H1 (cell line): Measurements from ENCODE around the gene YBX3. TPM values are rescaled to one million over a fixed set of nuclear protein-coding genes. Genes with fewer than 3 reads are reported as not detected.

Source experiments
- CTCF ChIA-PET: fragments of 300-600 bp; sonication (Branson Sonifier 250); formaldehyde crosslinking; loops from one replicate; lab custom pipeline; 2021; ENCODE audit not compliant: partially characterized antibody; lab: Charles Lee
- POLR2A ChIA-PET: fragments of 300-600 bp; sonication (Branson Sonifier 250); formaldehyde crosslinking; loops from one replicate; lab custom pipeline; 2021; ENCODE audit warnings: inconsistent platforms; ENCODE audit not compliant: partially characterized antibody; lab: Charles Lee
- DNase-seq, 2 experiments: peaks; one replicate each; pipeline versions ENCODE4 v3.0.0 to v3.0.0-alpha.2; 2010 to 2022; ENCODE audit warnings: low spot score in 2 of 2, low read depth in 1 of 2, mixed read lengths in 1 of 2
- FAIRE-seq: peaks from 2 replicates; lab custom pipeline; 2011; peaks lifted over from hg19 to GRCh38; lab: Jason Lieb, UNC
- H2AFZ ChIP-seq: 2 replicates; pipeline ENCODE4 v1.8.1; 2012; ENCODE audit warnings: low read length, inconsistent platforms
- H2AK5ac ChIP-seq: 2 replicates; pipeline ENCODE4 v1.6.1; 2013; ENCODE audit warnings: low read depth, low read length
- H2BK120ac ChIP-seq: replicated peaks from 2 replicates; pipeline ENCODE3; 2013; ENCODE audit warnings: low read depth, low read length, inconsistent platforms
- H2BK12ac ChIP-seq: 2 replicates; pipeline ENCODE4 v1.6.1; 2013; ENCODE audit warnings: low read depth, low read length
- H2BK15ac ChIP-seq: 2 replicates; pipeline ENCODE4 v1.6.1; 2013; ENCODE audit warnings: low read length
- H2BK20ac ChIP-seq: 2 replicates; pipeline ENCODE4 v1.6.1; 2013; ENCODE audit warnings: low read length
- H2BK5ac ChIP-seq: 2 replicates; pipeline ENCODE4 v1.6.1; 2013; ENCODE audit warnings: low read depth, low read length
- H3K14ac ChIP-seq: 2 replicates; pipeline ENCODE4 v1.6.1; 2013; ENCODE audit warnings: inconsistent platforms; ENCODE audit not compliant: insufficient read length
- H3K18ac ChIP-seq: 2 replicates; pipeline ENCODE4 v1.6.1; 2013; ENCODE audit warnings: low read length; ENCODE audit errors: extremely low read depth
- H3K23ac ChIP-seq: 2 replicates; pipeline ENCODE4 v1.6.1; 2013; ENCODE audit warnings: inconsistent platforms; ENCODE audit not compliant: insufficient read length
- H3K23me2 ChIP-seq: 2 replicates; pipeline ENCODE4 v1.6.1; 2013; ENCODE audit warnings: low read depth, low read length
- H3K27ac ChIP-seq: 2 replicates; pipeline ENCODE4 v1.6.1; 2011; ENCODE audit warnings: low read depth, low read length, inconsistent platforms
- H3K27me3 ChIP-seq, 4 experiments: replicated peaks in 1 of 4; 1 replicate in 1 of 4; 2 replicates in 3 of 4; pipeline versions ENCODE4 v1.6.1 to v1.8.1; 2011 to 2013; ENCODE audit warnings: low read length in 3 of 4, mild to moderate bottlenecking in 3 of 4, inconsistent platforms in 2 of 4, mixed read lengths in 2 of 4, moderate library complexity in 1 of 4; ENCODE audit not compliant: control insufficient read depth in 3 of 4, insufficient read depth in 3 of 4; ENCODE audit errors: extremely low read depth in 1 of 4
- H3K36me3 ChIP-seq, 4 experiments: 2 replicates each; pipeline versions ENCODE4 v1.6.1 to v1.8.1; 2011 to 2013; ENCODE audit warnings: mild to moderate bottlenecking in 4 of 4, low read length in 3 of 4, moderate library complexity in 2 of 4, control low read depth in 1 of 4, inconsistent platforms in 1 of 4; ENCODE audit not compliant: insufficient read depth in 4 of 4, control insufficient read depth in 2 of 4
- H3K4ac ChIP-seq: replicated peaks from 2 replicates; pipeline ENCODE3; 2013; ENCODE audit warnings: low read length, low read depth, mixed read lengths, inconsistent platforms; ENCODE audit not compliant: insufficient read length
- H3K4me1 ChIP-seq, 4 experiments: replicated peaks in 1 of 4; 1 replicate in 1 of 4; 2 replicates in 3 of 4; pipeline versions ENCODE4 v1.6.1 to v1.8.1; 2011 to 2013; ENCODE audit warnings: low read length in 3 of 4, inconsistent platforms in 2 of 4, mixed read lengths in 1 of 4; ENCODE audit not compliant: insufficient read depth in 4 of 4, control insufficient read depth in 3 of 4
- H3K4me2 ChIP-seq, 2 experiments: 2 replicates each; pipeline versions ENCODE4 v1.6.1 to v1.8.1; 2011 to 2013; ENCODE audit warnings: low read depth in 2 of 2, low read length in 2 of 2, control low read depth in 1 of 2, inconsistent platforms in 1 of 2, mild to moderate bottlenecking in 1 of 2; ENCODE audit not compliant: insufficient read depth in 1 of 2
- H3K4me3 ChIP-seq, 4 experiments: fragments of 200-600, 300-600 bp in 1 of 4; sonication (generic), shearing (Covaris generic), sonication (Bioruptor Twin) in 1 of 4; 2 replicates each; pipeline versions ENCODE4 v1.5.1 to v1.8.1; 2011 to 2016; ENCODE audit warnings: low read length in 4 of 4, low read depth in 3 of 4, control low read depth in 2 of 4, inconsistent platforms in 2 of 4, mild to moderate bottlenecking in 2 of 4, mixed read lengths in 1 of 4, moderate library complexity in 1 of 4; ENCODE audit not compliant: insufficient read depth in 2 of 4; ENCODE audit errors: extremely low read depth in 1 of 4
- H3K56ac ChIP-seq: replicated peaks from 2 replicates; pipeline ENCODE3; 2013; ENCODE audit warnings: low read depth, mild to moderate bottlenecking, mixed read lengths, low read length, inconsistent platforms; ENCODE audit not compliant: insufficient read length
- H3K79me1 ChIP-seq: 2 replicates; pipeline ENCODE4 v1.6.1; 2013; ENCODE audit warnings: low read depth, low read length, control low read depth
- H3K79me2 ChIP-seq, 2 experiments: 2 replicates each; pipeline versions ENCODE4 v1.6.1 to v1.8.1; 2012 to 2013; ENCODE audit warnings: low read length in 2 of 2, mild to moderate bottlenecking in 2 of 2, inconsistent platforms in 1 of 2; ENCODE audit not compliant: insufficient read depth in 2 of 2, control insufficient read depth in 1 of 2
- H3K9ac ChIP-seq, 4 experiments: replicated peaks in 1 of 4; 1 replicate in 1 of 4; 2 replicates in 3 of 4; pipeline versions ENCODE4 v1.6.1 to v1.8.1; 2011 to 2013; ENCODE audit warnings: low read depth in 3 of 4, low read length in 3 of 4, control low read depth in 2 of 4, mild to moderate bottlenecking in 2 of 4, moderate library complexity in 2 of 4, inconsistent platforms in 1 of 4; ENCODE audit errors: extremely low read depth in 1 of 4
- H3K9me3 ChIP-seq, 2 experiments: 2 replicates each; pipeline versions ENCODE4 v1.6.1 to v1.8.1; 2012 to 2013; ENCODE audit warnings: mild to moderate bottlenecking in 2 of 2, moderate library complexity in 2 of 2, control low read depth in 1 of 2, inconsistent platforms in 1 of 2, low read depth in 1 of 2, low read length in 1 of 2, mixed read lengths in 1 of 2; ENCODE audit not compliant: insufficient read depth in 2 of 2
- H4K20me1 ChIP-seq, 2 experiments: replicated peaks in 1 of 2; 2 replicates each; pipeline versions ENCODE3 to v1.8.1; 2011 to 2013; ENCODE audit warnings: inconsistent platforms in 2 of 2, low read length in 2 of 2, mild to moderate bottlenecking in 1 of 2; ENCODE audit not compliant: insufficient read depth in 2 of 2, control insufficient read depth in 1 of 2
- H4K5ac ChIP-seq: 2 replicates; pipeline ENCODE4 v1.6.1; 2013; ENCODE audit warnings: low read length, low read depth, mixed read lengths, inconsistent platforms; ENCODE audit not compliant: insufficient read length
- H4K8ac ChIP-seq: 2 replicates; pipeline ENCODE4 v1.8.0; 2013; ENCODE audit warnings: mild to moderate bottlenecking, moderate library complexity, low read length, inconsistent platforms; ENCODE audit not compliant: insufficient read depth; ENCODE audit errors: extremely low read depth
- H4K91ac ChIP-seq: replicated peaks from 2 replicates; pipeline ENCODE3; 2013; ENCODE audit warnings: low read length, mixed read lengths, inconsistent platforms; ENCODE audit not compliant: insufficient read length
- CBX8 ChIP-seq: fragments of 300-800, 300-1000 bp; sonication (generic); IDR thresholded peaks from 2 replicates; pipeline ENCODE4 v1.7.1; 2016; ENCODE audit warnings: low read depth, low read length, borderline replicate concordance
- MAX ChIP-seq: IDR thresholded peaks from 2 replicates; pipeline ENCODE4 v1.6.1; 2012; ENCODE audit warnings: inconsistent platforms
- WGBS, 2 experiments: shearing (Covaris generic) in 1 of 2; methylation state at CpG; one replicate each; pipeline versions ENCODE4 v1.1.6 to v1.1.7; 2013 to 2015; ENCODE audit warnings: low lambda C conversion rate in 2 of 2, mixed read lengths in 2 of 2, inconsistent platforms in 1 of 2, low coverage in 1 of 2, missing lambda C conversion rate in 1 of 2; ENCODE audit not compliant: insufficient replicate concordance in 2 of 2, insufficient coverage in 1 of 2, insufficient read length in 1 of 2; ENCODE audit errors: extremely low coverage in 1 of 2, missing lambda C conversion rate in 1 of 2; 5-methylcytosine and 5-hydroxymethylcytosine counted together
- polyA plus RNA-seq, 7 experiments: library from polyadenylated mRNA; depleted of rRNA in 3 of 7; stranded (reverse) in 5 of 7; unstranded in 2 of 7; fragments of >200 nt in 5 of 7; fragments of 200-250 nt in 2 of 7; gene quantifications; 1 replicate in 5 of 7; 2 replicates in 1 of 7; 4 replicates in 1 of 7; pipeline versions ENCODE4 v1.2.1 to v1.2.3, GENCODE V29; 2011 to 2013; ENCODE audit warnings: missing spikeins in 2 of 7, mixed read lengths in 2 of 7
- total RNA-seq: library from RNA; stranded (reverse); fragmentation: NEBNext Ultra II Directional; extraction: Animal tissue kit (Norgen Biotek cat#: 25700); gene quantifications from 2 replicates; pipeline ENCODE4 v1.2.1, GENCODE V29; 2021

The YBX3 gene
- total and polyA plus RNA-seq, 2 of the 8 experiments (the other 6 are each of a cell fraction or from before 2014, with no cell fraction given) = 83.1 to 480 TPM

GRCh38 chr12:10715491-10715890, 7.6 kb downstream of the YBX3 start:
- Histone ChIP-seq H3K4me2 (no peak overlapping the region), H3K4me1 (peaks cover 4 to 16% (median 8%) of the 10 kb centered on the region in 4 experiments; a peak in 6 of 7 replicates), H2BK120ac (no peak overlapping the region), H3K36me3 (peaks cover 10 to 66% (median 47%) of the 10 kb centered on the region in 4 experiments), H2AFZ (no peak overlapping the region), H3K9ac (no peak overlapping the region), H2BK20ac (no peak overlapping the region), H3K4ac (no peak overlapping the region), H3K79me1 (no peaks in the 10 kb centered on the region), H3K27ac (no peak overlapping the region), H3K14ac (no peak overlapping the region), H3K4me3 (no peak overlapping the region), H2AK5ac (no peak overlapping the region), H2BK5ac (no peak overlapping the region), H3K27me3 (no peaks in the 10 kb centered on the region), H3K79me2 (peaks cover 11 to 71% of the 10 kb centered on the region in 2 experiments), H3K23me2 (no peaks in the 10 kb centered on the region), H3K56ac (no peak overlapping the region), H4K8ac (no peak overlapping the region), H3K18ac (no peak overlapping the region), H4K91ac (no peak overlapping the region), H3K23ac (no peak overlapping the region), H4K20me1 (peaks cover 2 to 4% of the 10 kb centered on the region in 2 experiments), H2BK15ac (no peak overlapping the region), H2BK12ac (no peak overlapping the region), H3K9me3 (no peaks in the 10 kb centered on the region), H4K5ac (no peak overlapping the region)
- ChIA-PET CTCF (no interaction called here), POLR2A (interaction anchor here (1.5 kb wide), 1 partner anchor 8 kb away, joined by 6 read pairs; the partner anchor contains the start of gene YBX3)
- 92 to 100% methylated on average over 1 to 6 of the region's 6 CpGs for WGBS, 2 experiments
- DNase-seq (no peak), FAIRE-seq (no peak)
- no peak for TF ChIP-seq MAX
- TF ChIP-seq CBX8 = no peak
